Hepatocyte (in vitro differentiated cells): ENCODE measurements around the gene GALNT17. TPM values are rescaled to one million over a fixed set of nuclear protein-coding genes. Genes with fewer than 3 reads are reported as not detected.

Experiments used
- DNase-seq: peaks from one replicate; pipeline ENCODE4 v3.0.0-alpha.2; 2016; ENCODE audit warnings: low spot score
- H2AFZ ChIP-seq: fragments of 200-600 bp; sonication (generic); 2 replicates; pipeline ENCODE4 v1.6.0; 2016; ENCODE audit warnings: antibody characterized with exemption, mild to moderate bottlenecking
- H3K27ac ChIP-seq: fragments of 200-600 bp; sonication (generic); 2 replicates; pipeline ENCODE4 v1.5.1; 2016; ENCODE audit warnings: mild to moderate bottlenecking
- H3K27me3 ChIP-seq: fragments of 200-600 bp; sonication (generic); 2 replicates; pipeline ENCODE4 v1.6.1; 2016
- H3K36me3 ChIP-seq: fragments of 200-600 bp; sonication (generic); replicated peaks from 2 replicates; pipeline ENCODE4 v1.5.1; 2016; ENCODE audit warnings: low read depth; ENCODE audit not compliant: insufficient read depth
- H3K4me1 ChIP-seq: fragments of 200-600 bp; sonication (generic); 2 replicates; pipeline ENCODE4 v1.5.1; 2016; ENCODE audit warnings: mild to moderate bottlenecking, moderate library complexity; ENCODE audit not compliant: insufficient read depth
- H3K4me2 ChIP-seq: fragments of 200-600 bp; sonication (generic); 2 replicates; pipeline ENCODE4 v1.6.0; 2016
- H3K4me3 ChIP-seq: fragments of 200-600 bp; sonication (generic); 2 replicates; pipeline ENCODE4 v1.5.1; 2016; ENCODE audit warnings: mild to moderate bottlenecking
- H3K79me2 ChIP-seq: fragments of 200-600 bp; sonication (generic); 2 replicates; pipeline ENCODE4 v1.6.0; 2017; ENCODE audit warnings: mild to moderate bottlenecking
- H3K9me2 ChIP-seq: fragments of 200-600 bp; sonication (generic); replicated peaks from 2 replicates; pipeline ENCODE4 v1.6.0; 2017; ENCODE audit warnings: mild to moderate bottlenecking; ENCODE audit not compliant: insufficient read depth
- H3K9me3 ChIP-seq: fragments of 200-600 bp; sonication (generic); 2 replicates; pipeline ENCODE4 v1.5.1; 2016; ENCODE audit warnings: low read depth, mild to moderate bottlenecking
- H4K20me1 ChIP-seq: fragments of 200-600 bp; sonication (generic); 2 replicates; pipeline ENCODE4 v1.6.0; 2016; ENCODE audit warnings: mild to moderate bottlenecking; ENCODE audit not compliant: insufficient read depth, poor library complexity, severe bottlenecking
- CTCF ChIP-seq: fragments of 200-600 bp; sonication (generic); IDR thresholded peaks from 2 replicates; pipeline ENCODE4 v1.5.1; 2016; ENCODE audit warnings: antibody characterized with exemption, mild to moderate bottlenecking; ENCODE audit not compliant: poor library complexity
- EZH2 ChIP-seq: fragments of 200-600 bp; sonication (generic); IDR thresholded peaks from 2 replicates; pipeline ENCODE4 v1.6.1; 2016; ENCODE audit warnings: antibody characterized with exemption, mild to moderate bottlenecking, borderline replicate concordance
- EZH2phosphoT487 ChIP-seq: fragments of 200-600 bp; sonication (generic); IDR thresholded peaks from one replicate; pipeline ENCODE4 v1.6.1; 2018; ENCODE audit warnings: antibody characterized with exemption, mild to moderate bottlenecking, low read depth, moderate library complexity; ENCODE audit not compliant: unreplicated experiment, severe bottlenecking
- WGBS: methylation state at CpG from one replicate; pipeline ENCODE4 v1.1.6; 2016; ENCODE audit warnings: low lambda C conversion rate; ENCODE audit errors: missing lambda C conversion rate; 5-methylcytosine and 5-hydroxymethylcytosine counted together
- polyA plus RNA-seq: library from polyadenylated mRNA; unstranded; fragments of >200 nt; fragmentation: Nextera tagmentation; extraction: Ambion mirVana; gene quantifications from 2 replicates; pipeline ENCODE4 v1.2.1, GENCODE V29; 2016
- total RNA-seq: library from RNA; depleted of rRNA; stranded (reverse); fragments of >200 nt; gene quantifications from 2 replicates; pipeline ENCODE4 v1.2.3, GENCODE V29; 2014

GALNT17 gene
- total and polyA plus RNA-seq, 2 experiments from 2014 or later = 4.3 to 8.1 TPM

GRCh38 chr7:71595176-71595575 lies 463.2 kb downstream of the GALNT17 start:
- no peaks in the 10 kb centered on the region for H3K27me3 ChIP-seq
- no peaks in the 10 kb centered on the region for H4K20me1 ChIP-seq
- H3K9me2 ChIP-seq = no peaks in the 10 kb centered on the region
- H3K4me3 ChIP-seq = no peak overlapping the region
- no peak for TF ChIP-seq EZH2phosphoT487
- no peak for TF ChIP-seq CTCF
- TF ChIP-seq EZH2 = no peak
- H3K36me3 ChIP-seq = no peaks in the 10 kb centered on the region
- no peaks in the 10 kb centered on the region for H3K79me2 ChIP-seq
- no peak overlapping the region for H2AFZ ChIP-seq
- no peak for DNase-seq
- WGBS = 91% methylated on average over 3 of the region's 3 CpGs
- no peak overlapping the region for H3K4me2 ChIP-seq
- no peak overlapping the region for H3K27ac ChIP-seq
- H3K4me1 ChIP-seq = no peaks in the 10 kb centered on the region
- H3K9me3 ChIP-seq = no peaks in the 10 kb centered on the region

GRCh38 chr7:71598553-71598952 lies 466.6 kb downstream of the GALNT17 start:
- Histone ChIP-seq H3K36me3 (no peaks in the 10 kb centered on the region), H3K9me3 (no peaks in the 10 kb centered on the region), H3K79me2 (no peaks in the 10 kb centered on the region), H3K27ac (no peak overlapping the region), H3K4me3 (no peak overlapping the region), H4K20me1 (no peaks in the 10 kb centered on the region), H2AFZ (no peak overlapping the region), H3K27me3 (no peaks in the 10 kb centered on the region), H3K4me2 (no peak overlapping the region), H3K9me2 (no peaks in the 10 kb centered on the region), H3K4me1 (no peaks in the 10 kb centered on the region)
- no peak for DNase-seq
- no peak for TF ChIP-seq EZH2phosphoT487
- TF ChIP-seq CTCF = no peak
- no peak for TF ChIP-seq EZH2
- 90% methylated on average over 6 of the region's 6 CpGs for WGBS

- Histone ChIP-seq H3K9me2 (no peaks in the 10 kb centered on the region), H4K20me1 (no peaks in the 10 kb centered on the region), H2AFZ (no peak overlapping the region), H3K36me3 (no peaks in the 10 kb centered on the region), H3K9me3 (no peaks in the 10 kb centered on the region), H3K27ac (no peak overlapping the region), H3K4me2 (no peak overlapping the region), H3K4me3 (no peak overlapping the region), H3K27me3 (no peaks in the 10 kb centered on the region), H3K79me2 (no peaks in the 10 kb centered on the region), H3K4me1 (no peaks in the 10 kb centered on the region)
- no peak for TF ChIP-seq EZH2phosphoT487
- no peak for TF ChIP-seq CTCF
- no peak for TF ChIP-seq EZH2
- no peak for DNase-seq
- 53% methylated on average over 6 of the region's 6 CpGs for WGBS
Measured at GRCh38 chr7:71601851-71602250, 469.9 kb downstream of the GALNT17 start.
